ENCODE data around the gene FKBP5.
A peak's percentile ranks its signal among the peaks of the same experiment; 100 is the strongest.

The FKBP5 gene

GRCh38 chr6:35687658-35688604, 784 bp downstream of the FKBP5 start:
- peak overlapping the region; percentile 81 for H3K4me3 ChIP-seq (ENCODE audit: low read depth, low read length)
- TF ChIP-seq CTCF (conservative IDR thresholded peaks at IDR 0.05; ENCODE audit: low read depth, low read length): no peak
- peak; percentile 63 for DNase-seq (ENCODE audit: low read depth)

GRCh38 chr6:35686873-35687555, 1.7 kb downstream of the FKBP5 start:
- H3K4me3 ChIP-seq (ENCODE audit: low read depth, low read length): peak overlapping the region; percentile 81
- DNase-seq (ENCODE audit: low read depth): no peak
- no peak for TF ChIP-seq CTCF (conservative IDR thresholded peaks at IDR 0.05; ENCODE audit: low read depth, low read length)

- no peak for TF ChIP-seq CTCF (conservative IDR thresholded peaks at IDR 0.05; ENCODE audit: low read depth, low read length)
- peak overlapping the region; percentile 81 for H3K4me3 ChIP-seq (ENCODE audit: low read depth, low read length)
- DNase-seq (ENCODE audit: low read depth): no peak
Observed at GRCh38 chr6:35686436-35686835, 2.3 kb downstream of the FKBP5 start.

- TF ChIP-seq CTCF (conservative IDR thresholded peaks at IDR 0.05; ENCODE audit: low read depth, low read length): no peak
Observed at GRCh38 chr6:35683267-35683666, 5.4 kb downstream of the FKBP5 start.

GRCh38 chr6:35681298-35681697, 7.4 kb downstream of the FKBP5 start:
- TF ChIP-seq CTCF (conservative IDR thresholded peaks at IDR 0.05; ENCODE audit: low read depth, low read length): no peak
- peak overlapping the region; percentile 27 for H3K4me3 ChIP-seq (ENCODE audit: low read depth, low read length)
- no peak for DNase-seq (ENCODE audit: low read depth)

More at GRCh38 chr6:35683267-35683666, 5.4 kb downstream of the FKBP5 start:
- DNase-seq (ENCODE audit: low read depth): no peak
- H3K4me3 ChIP-seq (ENCODE audit: low read depth, low read length): no peak overlapping the region

- DNase-seq (ENCODE audit: low read depth): no peak
- no peak for TF ChIP-seq CTCF (conservative IDR thresholded peaks at IDR 0.05; ENCODE audit: low read depth, low read length)
- H3K4me3 ChIP-seq (ENCODE audit: low read depth, low read length): no peak overlapping the region
Observed at GRCh38 chr6:35679399-35679798, 9.3 kb downstream of the FKBP5 start.
